NT2/D1 (cell line): ENCODE data around the gene MAOB.

Experiments used
- YY1 ChIP-seq: IDR thresholded peaks from 2 replicates; pipeline ENCODE4 v1.6.1; 2011; ENCODE audit not compliant: insufficient read length, insufficient read depth
- ZNF274 ChIP-seq: IDR thresholded peaks from 2 replicates; pipeline ENCODE4 v1.6.1; 2011; ENCODE audit warnings: mild to moderate bottlenecking, low read depth, low read length

- TF ChIP-seq YY1 (no peak), ZNF274 (no peak)
Observed at GRCh38 chrX:43756076-43756475, 126.2 kb downstream of the MAOB start.
